NCI-H2107 (cell line): ENCODE data around the gene MKLN1.
"Not testable (repeated sequence)": the region's sequence is repeated elsewhere in the genome, so short reads cannot be mapped to it uniquely, and the experiment has no call there.

Experiments
- DNase-seq: peaks from one replicate; lab custom pipeline; 2025; lab: John Stamatoyannopoulos, UW

MKLN1 gene

GRCh38 chr7:131501930-131502685 is 174.4 kb downstream of the MKLN1 start:
- DNase-seq: no peak

GRCh38 chr7:131502810-131503508 is 175.3 kb downstream of the MKLN1 start:
- no peak for DNase-seq

- no peak for DNase-seq
These were observed 176.0 kb downstream of the MKLN1 start for GRCh38 chr7:131503639-131504038.

- no peak for DNase-seq
These were observed 176.7 kb downstream of the MKLN1 start for GRCh38 chr7:131504157-131504899.

- DNase-seq: not testable (repeated sequence)
These were observed 177.5 kb downstream of the MKLN1 start for GRCh38 chr7:131505037-131505620.

GRCh38 chr7:131505636-131506557 is 178.2 kb downstream of the MKLN1 start:
- no peak for DNase-seq

- DNase-seq: no peak
These were observed 178.9 kb downstream of the MKLN1 start for GRCh38 chr7:131506597-131506996.

GRCh38 chr7:131507592-131508331 is 180.1 kb downstream of the MKLN1 start:
- peak; percentile 68 for DNase-seq

GRCh38 chr7:131508754-131509486 is 181.2 kb downstream of the MKLN1 start:
- DNase-seq: no peak

GRCh38 chr7:131509781-131510180 is 182.1 kb downstream of the MKLN1 start:
- no peak for DNase-seq

- no peak for DNase-seq
These were observed 183.4 kb downstream of the MKLN1 start for GRCh38 chr7:131511071-131511470.

- no peak for DNase-seq
These were observed 184.3 kb downstream of the MKLN1 start for GRCh38 chr7:131511774-131512535.

GRCh38 chr7:131513245-131514061 is 185.8 kb downstream of the MKLN1 start:
- peak; percentile 95 for DNase-seq

GRCh38 chr7:131515471-131515870 is 187.8 kb downstream of the MKLN1 start:
- DNase-seq: not testable (repeated sequence)

- no peak for DNase-seq
These were observed 189.7 kb downstream of the MKLN1 start for GRCh38 chr7:131517218-131517923.

- DNase-seq: no peak
These were observed 190.9 kb downstream of the MKLN1 start for GRCh38 chr7:131518626-131519025.

GRCh38 chr7:131521651-131522163 is 194.0 kb downstream of the MKLN1 start:
- DNase-seq: no peak
